Measurements from ENCODE around the gene OR2B6.

OR2B6 gene

GRCh38 chr6:28001351-28001750 lies 44.3 kb downstream of the OR2B6 start:
- DNase-seq, result no peak

- no peak for DNase-seq
These were observed 44.7 kb downstream of the OR2B6 start for GRCh38 chr6:28001751-28002150.

GRCh38 chr6:28002161-28002560 lies 45.1 kb downstream of the OR2B6 start:
- no peak for DNase-seq

GRCh38 chr6:28003059-28003458 lies 46.0 kb downstream of the OR2B6 start:
- no peak for DNase-seq

GRCh38 chr6:28003661-28004060 lies 46.6 kb downstream of the OR2B6 start:
- no peak for DNase-seq

- DNase-seq, result no peak
These were observed 47.5 kb downstream of the OR2B6 start for GRCh38 chr6:28004350-28005151.

- DNase-seq, result no peak
These were observed 48.3 kb downstream of the OR2B6 start for GRCh38 chr6:28005152-28005890.

- no peak for DNase-seq
These were observed 48.9 kb downstream of the OR2B6 start for GRCh38 chr6:28005975-28006374.
